Smooth muscle cell (in vitro differentiated cells): ENCODE results near the gene GRIK2. TPM values are rescaled to one million over a fixed set of nuclear protein-coding genes. Genes with fewer than 3 reads are reported as not detected.

ENCODE experiments used
- DNase-seq: peaks from one replicate; lab custom pipeline; 2025; ENCODE audit not compliant: unreplicated experiment; lab: John Stamatoyannopoulos, UW
- H2AFZ ChIP-seq: fragments of 200-600 bp; sonication (generic); 2 replicates; pipeline ENCODE4 v1.6.0; 2016; ENCODE audit warnings: antibody characterized with exemption, low read depth, mild to moderate bottlenecking
- H3F3A ChIP-seq: fragments of 200-600 bp; sonication (generic); 2 replicates; pipeline ENCODE4 v1.6.0; 2017; ENCODE audit warnings: antibody characterized with exemption, low read depth
- H3K27ac ChIP-seq: fragments of 200-600 bp; sonication (generic); 2 replicates; pipeline ENCODE4 v1.5.1; 2016; ENCODE audit warnings: low read depth, mild to moderate bottlenecking
- H3K27me3 ChIP-seq: fragments of 200-600 bp; sonication (generic); 2 replicates; pipeline ENCODE4 v1.6.1; 2016; ENCODE audit warnings: low read depth, mild to moderate bottlenecking
- H3K36me3 ChIP-seq: fragments of 200-600 bp; sonication (generic); 2 replicates; pipeline ENCODE4 v1.5.1; 2016; ENCODE audit warnings: low read depth
- H3K4me1 ChIP-seq: fragments of 200-600 bp; sonication (generic); 2 replicates; pipeline ENCODE4 v1.5.1; 2016; ENCODE audit warnings: low read depth
- H3K4me2 ChIP-seq: fragments of 200-600 bp; sonication (generic); 2 replicates; pipeline ENCODE4 v1.6.0; 2016; ENCODE audit warnings: mild to moderate bottlenecking
- H3K4me3 ChIP-seq: fragments of 200-600 bp; sonication (generic); 2 replicates; pipeline ENCODE4 v1.5.1; 2016; ENCODE audit warnings: mild to moderate bottlenecking
- H3K79me2 ChIP-seq: fragments of 200-600 bp; sonication (generic); 2 replicates; pipeline ENCODE4 v1.6.0; 2016; ENCODE audit warnings: low read depth, mild to moderate bottlenecking
- H3K9ac ChIP-seq: fragments of 200-600 bp; sonication (generic); 2 replicates; pipeline ENCODE4 v1.6.0; 2016; ENCODE audit warnings: low read depth
- H3K9me3 ChIP-seq: fragments of 200-600 bp; sonication (generic); replicated peaks from 2 replicates; pipeline ENCODE4 v1.5.1; 2016; ENCODE audit warnings: low read depth
- H4K20me1 ChIP-seq: fragments of 200-600 bp; sonication (generic); 2 replicates; pipeline ENCODE4 v1.6.0; 2016; ENCODE audit warnings: low read depth
- CTCF ChIP-seq: fragments of 200-600 bp; sonication (generic); IDR thresholded peaks from 2 replicates; pipeline ENCODE4 v1.5.1; 2017; ENCODE audit warnings: borderline replicate concordance, mild to moderate bottlenecking, antibody characterized with exemption; ENCODE audit not compliant: insufficient read depth, poor library complexity, severe bottlenecking
- WGBS: methylation state at CpG from one replicate; pipeline ENCODE4 v1.1.7; 2016; ENCODE audit warnings: low lambda C conversion rate; 5-methylcytosine and 5-hydroxymethylcytosine counted together
- polyA plus RNA-seq: library from polyadenylated mRNA; unstranded; fragments of >200 nt; fragmentation: Nextera tagmentation; extraction: Ambion mirVana; gene quantifications from 2 replicates; pipeline ENCODE4 v1.2.1, GENCODE V29; 2016
- total RNA-seq: library from RNA; depleted of rRNA; stranded (reverse); fragments of >200 nt; gene quantifications from 2 replicates; pipeline ENCODE4 v1.2.3, GENCODE V29; 2014

The GRIK2 gene
- total and polyA plus RNA-seq, 2 experiments from 2014 or later: 10.0 to 23.6 TPM

GRCh38 chr6:101806241-101806640, 412.7 kb downstream of the GRIK2 start:
- H4K20me1 ChIP-seq: no peaks in the 10 kb centered on the region
- peak overlapping the region; percentile 53 for H3K4me2 ChIP-seq
- no peaks in the 10 kb centered on the region for H3K36me3 ChIP-seq
- 50% methylated on average over 1 of the region's 1 CpG for WGBS
- no peak overlapping the region for H3K9ac ChIP-seq
- peaks cover 16% of the 10 kb centered on the region for H3K4me1 ChIP-seq
- H3F3A ChIP-seq: peaks cover 8% of the 10 kb centered on the region
- TF ChIP-seq CTCF: no peak
- DNase-seq: no peak
- peak overlapping the region; percentile 8 for H2AFZ ChIP-seq
- no peak overlapping the region for H3K4me3 ChIP-seq
- peak overlapping the region; percentile 90 for H3K27ac ChIP-seq
- no peaks in the 10 kb centered on the region for H3K79me2 ChIP-seq
- no peaks in the 10 kb centered on the region for H3K27me3 ChIP-seq
- H3K9me3 ChIP-seq: no peaks in the 10 kb centered on the region

- Histone ChIP-seq H3K4me2 (no peak overlapping the region), H3K79me2 (no peaks in the 10 kb centered on the region), H3K9ac (no peak overlapping the region), H2AFZ (no peak overlapping the region), H3K27ac (no peak overlapping the region), H3K27me3 (no peaks in the 10 kb centered on the region), H3K36me3 (no peaks in the 10 kb centered on the region), H3K4me1 (no peaks in the 10 kb centered on the region), H3K9me3 (no peaks in the 10 kb centered on the region), H3K4me3 (no peak overlapping the region), H4K20me1 (no peaks in the 10 kb centered on the region), H3F3A (peaks cover under 1% of the 10 kb centered on the region)
- no peak for TF ChIP-seq CTCF
- DNase-seq: no peak
Observed at GRCh38 chr6:101811108-101811507, 417.6 kb downstream of the GRIK2 start.

- Histone ChIP-seq H3K9me3 (no peaks in the 10 kb centered on the region), H3F3A (no peaks in the 10 kb centered on the region), H3K79me2 (no peaks in the 10 kb centered on the region), H3K4me3 (no peak overlapping the region), H3K27me3 (no peaks in the 10 kb centered on the region), H3K36me3 (no peaks in the 10 kb centered on the region), H3K4me1 (no peaks in the 10 kb centered on the region), H2AFZ (no peak overlapping the region), H3K27ac (no peak overlapping the region), H4K20me1 (no peaks in the 10 kb centered on the region), H3K9ac (no peak overlapping the region), H3K4me2 (no peak overlapping the region)
- TF ChIP-seq CTCF: no peak
- no peak for DNase-seq
- 94% methylated on average over 3 of the region's 3 CpGs for WGBS
Observed at GRCh38 chr6:101816716-101817115, 423.2 kb downstream of the GRIK2 start.

- Histone ChIP-seq H3K4me3 (no peak overlapping the region), H3F3A (no peaks in the 10 kb centered on the region), H4K20me1 (no peaks in the 10 kb centered on the region), H3K9me3 (no peaks in the 10 kb centered on the region), H3K36me3 (no peaks in the 10 kb centered on the region), H3K9ac (no peak overlapping the region), H3K4me2 (no peak overlapping the region), H3K4me1 (no peaks in the 10 kb centered on the region), H2AFZ (no peak overlapping the region), H3K27ac (no peak overlapping the region), H3K27me3 (no peaks in the 10 kb centered on the region), H3K79me2 (no peaks in the 10 kb centered on the region)
- 83% methylated on average over 6 of the region's 6 CpGs for WGBS
- no peak for TF ChIP-seq CTCF
- DNase-seq: no peak
Observed at GRCh38 chr6:101818051-101818450, 424.5 kb downstream of the GRIK2 start.
